LNCAP (cell line): Measurements from ENCODE around the gene MSMP.

Experiments
- CTCF ChIP-seq: fragments of 450-650 bp; IDR thresholded peaks from 2 replicates; pipeline ENCODE4 v1.5.1; 2017; ENCODE audit warnings: mild to moderate bottlenecking

Gene MSMP

GRCh38 chr9:35706951-35707350 is 47.1 kb downstream of the MSMP start:
- TF ChIP-seq CTCF, result no peak

DNA sequence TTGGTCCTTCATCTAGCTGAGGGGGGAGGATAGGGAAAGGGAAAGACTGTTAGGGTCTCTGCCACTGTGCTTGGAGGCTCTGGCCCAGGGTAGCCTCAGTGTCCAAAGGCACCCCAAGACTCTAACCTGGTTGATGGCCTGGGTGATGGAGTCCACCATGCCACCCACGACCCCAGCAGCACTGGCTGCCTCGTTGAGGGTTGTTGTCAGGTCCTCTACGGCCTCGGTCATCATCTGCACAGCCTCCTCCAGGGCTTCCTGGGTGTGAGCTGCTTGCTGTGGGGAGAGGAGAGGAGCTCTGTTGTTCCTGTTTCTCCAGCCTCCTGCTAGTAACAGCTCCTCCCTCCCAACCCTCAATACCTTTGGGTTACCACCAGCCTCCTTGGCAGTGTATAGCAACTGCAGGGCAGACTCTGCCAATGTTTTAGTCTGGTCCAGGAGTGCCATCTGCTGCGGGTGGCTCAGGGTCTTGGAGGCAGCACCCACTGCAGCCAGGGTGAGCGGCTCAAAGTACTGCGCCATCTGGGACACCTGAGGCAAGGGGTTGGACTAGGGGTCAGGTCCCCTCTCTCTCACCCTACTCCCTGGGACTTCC is 48.1 kb downstream of the MSMP start:
- no peak for TF ChIP-seq CTCF

DNA sequence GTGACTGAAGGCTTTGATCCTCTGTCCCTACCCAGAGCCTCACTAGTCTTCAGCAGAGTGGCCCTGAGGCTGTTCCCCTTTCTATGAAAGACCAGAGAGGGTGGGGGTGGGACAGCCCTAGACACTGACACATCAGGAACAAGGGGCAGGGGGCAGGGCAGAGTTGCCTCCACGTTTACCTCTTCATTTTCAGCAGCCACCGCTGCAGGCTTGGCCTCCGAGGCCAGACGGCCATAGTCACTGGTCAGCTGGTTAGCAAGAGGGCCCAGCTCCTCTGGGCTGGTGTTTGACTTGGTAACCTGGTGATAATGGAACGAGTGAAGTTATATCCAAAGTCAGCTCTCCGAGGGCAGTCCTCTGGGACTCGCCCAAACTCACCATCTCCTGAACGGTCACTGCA is 48.7 kb downstream of the MSMP start:
- TF ChIP-seq CTCF, result no peak

DNA sequence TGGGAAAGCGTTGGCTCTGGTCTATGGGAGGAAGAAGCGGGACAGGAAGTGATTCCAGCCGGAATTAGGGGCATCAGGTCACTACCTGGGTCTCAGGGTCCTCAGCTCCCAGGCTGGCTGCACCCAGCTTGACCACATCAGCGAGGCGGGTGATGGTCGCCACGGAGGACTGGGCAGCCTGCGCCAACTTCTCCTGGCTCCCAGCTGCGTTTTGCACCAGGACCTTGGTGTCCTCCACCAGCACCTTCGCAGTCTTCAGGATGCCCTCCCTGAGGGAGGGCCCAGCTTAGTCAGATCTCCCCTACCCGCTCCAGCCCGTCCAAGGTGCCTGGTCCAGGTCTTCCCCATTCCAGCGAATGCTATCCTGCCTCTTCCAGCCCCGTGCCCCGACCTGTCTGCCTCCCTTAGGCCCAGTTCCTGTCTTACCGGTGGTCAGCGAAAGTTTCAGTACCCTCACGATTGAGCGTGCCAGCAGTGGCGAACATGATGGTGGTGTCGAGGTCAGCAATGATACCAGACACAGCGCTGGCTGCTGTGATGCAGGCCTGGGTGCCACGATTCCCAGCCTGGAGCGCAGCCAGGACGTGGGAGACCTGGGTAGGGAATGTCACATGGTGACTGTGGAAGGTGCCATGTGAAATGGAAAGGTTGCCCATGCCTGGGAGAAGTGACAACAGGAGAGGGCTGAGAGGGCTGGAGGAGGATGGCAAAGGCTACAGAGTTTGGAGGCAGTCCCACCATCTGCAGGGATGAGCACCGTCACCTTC is 50.0 kb downstream of the MSMP start:
- TF ChIP-seq CTCF, result no peak
